ENCODE results near the gene BTBD8.

The BTBD8 gene

DNA sequence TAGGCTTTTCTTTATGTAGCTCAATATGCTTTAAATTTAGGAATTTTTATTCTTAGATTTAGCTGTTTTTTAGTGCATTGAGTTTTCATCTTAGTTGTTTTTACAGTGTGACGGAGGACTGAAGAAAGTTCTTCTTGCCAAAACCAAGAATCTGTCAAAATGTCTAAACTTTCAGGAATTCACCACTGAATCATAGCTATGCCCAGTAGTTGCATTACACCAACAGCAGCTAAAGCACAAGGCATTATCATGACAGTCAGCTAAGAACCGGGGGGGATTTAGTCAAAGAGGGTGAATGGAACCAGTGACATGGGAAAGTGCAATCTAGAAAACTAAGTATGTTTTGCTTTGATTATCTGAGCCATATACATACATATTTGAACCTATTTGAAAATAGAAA lies 131.0 kb downstream of the BTBD8 start:
- Histone ChIP-seq H3K4me2 (ENCODE audit: low read depth, low read length, poor library complexity, severe bottlenecking) (peak overlapping the region; percentile 56), H3K79me2 (ENCODE audit: insufficient read depth, low read length) (no peaks in the 10 kb centered on the region), H3K27me3 (ENCODE audit: insufficient read depth, low read length, poor library complexity, severe bottlenecking) (no peaks in the 10 kb centered on the region), H3K9ac (ENCODE audit: low read depth, low read length, poor library complexity, severe bottlenecking) (no peak overlapping the region), H3K4me1 (ENCODE audit: insufficient read depth, low read length, poor library complexity, severe bottlenecking) (peaks cover 24% of the 10 kb centered on the region), H3K36me3 (ENCODE audit: insufficient read depth, low read length) (no peaks in the 10 kb centered on the region), H3K9me3 (ENCODE audit: insufficient read depth, low read depth, low read length) (no peaks in the 10 kb centered on the region), H3F3A (ENCODE audit: low read depth) (no peaks in the 10 kb centered on the region), H3K4me3 (ENCODE audit: low read length, poor library complexity, severe bottlenecking) (no peak overlapping the region), H2AFZ (ENCODE audit: low read length) (no peak overlapping the region), H4K20me1 (ENCODE audit: insufficient read depth, low read length, poor library complexity, severe bottlenecking) (no peaks in the 10 kb centered on the region), H3K9me2 (replicated peaks; ENCODE audit: low read depth, low read length) (no peaks in the 10 kb centered on the region)
- TF ChIP-seq, protein P1, sequence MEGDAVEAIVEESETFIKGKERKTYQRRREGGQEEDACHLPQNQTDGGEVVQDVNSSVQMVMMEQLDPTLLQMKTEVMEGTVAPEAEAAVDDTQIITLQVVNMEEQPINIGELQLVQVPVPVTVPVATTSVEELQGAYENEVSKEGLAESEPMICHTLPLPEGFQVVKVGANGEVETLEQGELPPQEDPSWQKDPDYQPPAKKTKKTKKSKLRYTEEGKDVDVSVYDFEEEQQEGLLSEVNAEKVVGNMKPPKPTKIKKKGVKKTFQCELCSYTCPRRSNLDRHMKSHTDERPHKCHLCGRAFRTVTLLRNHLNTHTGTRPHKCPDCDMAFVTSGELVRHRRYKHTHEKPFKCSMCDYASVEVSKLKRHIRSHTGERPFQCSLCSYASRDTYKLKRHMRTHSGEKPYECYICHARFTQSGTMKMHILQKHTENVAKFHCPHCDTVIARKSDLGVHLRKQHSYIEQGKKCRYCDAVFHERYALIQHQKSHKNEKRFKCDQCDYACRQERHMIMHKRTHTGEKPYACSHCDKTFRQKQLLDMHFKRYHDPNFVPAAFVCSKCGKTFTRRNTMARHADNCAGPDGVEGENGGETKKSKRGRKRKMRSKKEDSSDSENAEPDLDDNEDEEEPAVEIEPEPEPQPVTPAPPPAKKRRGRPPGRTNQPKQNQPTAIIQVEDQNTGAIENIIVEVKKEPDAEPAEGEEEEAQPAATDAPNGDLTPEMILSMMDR (conservative IDR thresholded peaks at IDR 0.05; ENCODE audit: low read length), result no peak
- no peak for TF ChIP-seq EZH2phosphoT487 (IDR thresholded peaks at IDR 0.05; ENCODE audit: borderline replicate concordance)

DNA sequence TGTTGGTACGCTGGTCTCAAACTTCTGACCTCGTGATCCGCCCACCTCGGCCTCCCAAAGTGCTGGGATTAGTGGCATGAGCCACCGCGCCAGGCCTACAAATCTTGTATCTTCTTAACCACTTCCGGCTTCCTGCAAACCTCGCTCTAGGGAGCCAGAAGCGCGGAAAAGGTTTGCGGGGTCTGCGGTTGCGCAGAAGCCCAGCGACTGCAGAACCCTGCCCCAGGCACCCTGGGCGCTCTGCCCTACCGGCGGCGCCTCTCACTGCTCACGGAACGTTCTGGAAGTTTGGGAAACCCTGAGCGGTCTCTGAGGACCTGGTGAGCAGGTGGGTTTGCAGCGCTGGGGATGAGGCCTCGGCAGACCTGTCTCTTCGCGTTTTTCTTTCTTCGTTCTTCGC lies 137.6 kb downstream of the BTBD8 start, which contains the start of gene C1orf146:
Gene C1orf146, plus strand, starts transcription at position 195 of the 400 bp plus-strand sequence. CDS start 13,506 bp downstream, outside the sequence.
- Histone ChIP-seq H3K9me2 (replicated peaks; ENCODE audit: low read depth, low read length) (no peaks in the 10 kb centered on the region), H3K27me3 (ENCODE audit: insufficient read depth, low read length, poor library complexity, severe bottlenecking) (no peaks in the 10 kb centered on the region), H3K4me2 (ENCODE audit: low read depth, low read length, poor library complexity, severe bottlenecking) (no peak within 1 kb of the TSS), H4K20me1 (ENCODE audit: insufficient read depth, low read length, poor library complexity, severe bottlenecking) (no peaks in the 10 kb centered on the region), H3F3A (ENCODE audit: low read depth) (no peaks in the 10 kb centered on the region), H3K4me3 (ENCODE audit: low read length, poor library complexity, severe bottlenecking) (no peak within 1 kb of the TSS), H2AFZ (ENCODE audit: low read length) (no peak within 1 kb of the TSS), H3K79me2 (ENCODE audit: insufficient read depth, low read length) (no peaks in the 10 kb centered on the region), H3K9ac (ENCODE audit: low read depth, low read length, poor library complexity, severe bottlenecking) (no peak within 1 kb of the TSS), H3K4me1 (ENCODE audit: insufficient read depth, low read length, poor library complexity, severe bottlenecking) (no peaks in the 10 kb centered on the region), H3K36me3 (ENCODE audit: insufficient read depth, low read length) (no peaks in the 10 kb centered on the region), H3K9me3 (ENCODE audit: insufficient read depth, low read depth, low read length) (no peaks in the 10 kb centered on the region)
- TF ChIP-seq, protein P1 (conservative IDR thresholded peaks at IDR 0.05; ENCODE audit: low read length), result no peak
- TF ChIP-seq EZH2phosphoT487 (IDR thresholded peaks at IDR 0.05; ENCODE audit: borderline replicate concordance), result no peak

DNA sequence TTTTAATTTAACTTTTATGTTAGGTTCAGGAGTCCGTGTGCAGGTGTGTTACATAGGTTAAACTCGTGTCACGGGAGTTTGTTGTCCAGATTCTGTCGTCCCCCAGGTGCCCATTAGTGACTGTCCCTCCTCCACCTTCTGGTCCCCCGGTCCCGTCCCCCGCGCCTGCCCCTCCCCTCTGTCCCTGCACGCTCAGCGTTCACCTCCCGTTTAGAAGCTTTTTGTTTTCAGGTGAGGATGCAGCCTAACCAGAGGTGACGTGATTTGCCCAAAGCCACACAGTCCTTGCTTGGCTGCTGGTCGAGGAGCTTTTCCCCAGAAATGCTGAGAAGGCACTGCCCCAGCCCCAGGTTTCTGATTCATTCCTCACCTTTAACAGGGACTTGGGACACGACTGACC lies 138.4 kb downstream of the BTBD8 start:
- Histone ChIP-seq H3K9me3 (ENCODE audit: insufficient read depth, low read depth, low read length) (no peaks in the 10 kb centered on the region), H3K4me3 (ENCODE audit: low read length, poor library complexity, severe bottlenecking) (no peak overlapping the region), H3K27me3 (ENCODE audit: insufficient read depth, low read length, poor library complexity, severe bottlenecking) (no peaks in the 10 kb centered on the region), H3K79me2 (ENCODE audit: insufficient read depth, low read length) (no peaks in the 10 kb centered on the region), H3F3A (ENCODE audit: low read depth) (no peaks in the 10 kb centered on the region), H3K4me2 (ENCODE audit: low read depth, low read length, poor library complexity, severe bottlenecking) (no peak overlapping the region), H3K9me2 (replicated peaks; ENCODE audit: low read depth, low read length) (no peaks in the 10 kb centered on the region), H3K4me1 (ENCODE audit: insufficient read depth, low read length, poor library complexity, severe bottlenecking) (no peaks in the 10 kb centered on the region), H2AFZ (ENCODE audit: low read length) (no peak overlapping the region), H4K20me1 (ENCODE audit: insufficient read depth, low read length, poor library complexity, severe bottlenecking) (no peaks in the 10 kb centered on the region), H3K9ac (ENCODE audit: low read depth, low read length, poor library complexity, severe bottlenecking) (no peak overlapping the region), H3K36me3 (ENCODE audit: insufficient read depth, low read length) (no peaks in the 10 kb centered on the region)
- TF ChIP-seq, protein P1 (conservative IDR thresholded peaks at IDR 0.05; ENCODE audit: low read length), result no peak
- TF ChIP-seq EZH2phosphoT487 (IDR thresholded peaks at IDR 0.05; ENCODE audit: borderline replicate concordance), result no peak

All from Loucy (cell line).